K562 (cell line): Measurements from ENCODE around the gene POMT2. TPM values are rescaled to one million over a fixed set of nuclear protein-coding genes. Genes with fewer than 3 reads are reported as not detected.

Source experiments
- BACH1 ChIP-seq: fragments of 200-800 bp; sonication (Bioruptor generic); IDR thresholded peaks from 2 replicates; pipeline ENCODE4 v1.6.1; 2016; ENCODE audit warnings: missing genetic modification characterization, missing compliant biosample characterization
- C11orf30 ChIP-seq: fragments of 450-650 bp; IDR thresholded peaks from 2 replicates; pipeline ENCODE4 v1.6.1; 2016; ENCODE audit warnings: low read depth, mild to moderate bottlenecking
- GTF2E2 ChIP-seq: fragments of 200-800 bp; sonication (Bioruptor generic); IDR thresholded peaks from 2 replicates; pipeline ENCODE4 v1.6.1; 2016; ENCODE audit warnings: missing genetic modification characterization, missing compliant biosample characterization
- HDAC1 ChIP-seq, 2 experiments: fragments of 450-650 bp; IDR thresholded peaks; 2 replicates each; pipeline ENCODE4 v1.6.1; 2016 to 2017; ENCODE audit warnings: inconsistent platforms in 1 of 2, mild to moderate bottlenecking in 1 of 2, moderate library complexity in 1 of 2
- HDAC6 ChIP-seq: IDR thresholded peaks from 2 replicates; pipeline ENCODE4 v1.6.1; 2012; ENCODE audit warnings: low read depth, mild to moderate bottlenecking, control low read depth, inconsistent platforms, low read length, moderate library complexity
- HEY1 ChIP-seq: fragments of 250-450 bp; sonication (Bioruptor Pico); IDR thresholded peaks from 2 replicates; pipeline ENCODE4 v1.5.0; 2020; ENCODE audit warnings: mild to moderate bottlenecking, moderate library complexity, borderline replicate concordance
- JUND ChIP-seq, 2 experiments: IDR thresholded peaks; 2 replicates in 1 of 2; 3 replicates in 1 of 2; pipeline ENCODE4 v1.6.1; 2011; ENCODE audit warnings: borderline replicate concordance in 2 of 2, low read depth in 2 of 2, low read length in 2 of 2, improper control_type of control experiment in 1 of 2, missing biosample characterization in 1 of 2, missing genetic modification characterization in 1 of 2, missing genetic modification reagents in 1 of 2
- LEF1 ChIP-seq: fragments of 450-650 bp; IDR thresholded peaks from 2 replicates; pipeline ENCODE4 v1.6.1; 2016; ENCODE audit warnings: mild to moderate bottlenecking
- NELFE ChIP-seq: IDR thresholded peaks from 2 replicates; pipeline ENCODE4 v1.6.1; 2011; ENCODE audit warnings: mild to moderate bottlenecking; ENCODE audit not compliant: insufficient read depth, insufficient read length
- ZNF121 ChIP-seq: sonication (generic); formaldehyde crosslinking; conservative IDR thresholded peaks from 2 replicates; pipeline ENCODE4 v1.8.0; 2022; ENCODE audit warnings: missing genetic modification reagents
- ZNF133 ChIP-seq: fragments of 250-450 bp; sonication (Bioruptor Pico); IDR thresholded peaks from 2 replicates; pipeline ENCODE4 v1.4.0; 2020; ENCODE audit warnings: mild to moderate bottlenecking
- ZNF197 ChIP-seq: fragments of 200-800 bp; sonication (Bioruptor generic); IDR thresholded peaks from 2 replicates; pipeline ENCODE4 v1.6.1; 2016; ENCODE audit warnings: low read depth, missing genetic modification characterization, missing compliant biosample characterization
- ZNF3 ChIP-seq: fragments of 250-450 bp; sonication (Bioruptor Pico); IDR thresholded peaks from 2 replicates; pipeline ENCODE4 v1.5.0; 2021; ENCODE audit warnings: mild to moderate bottlenecking, moderate library complexity
- polyA plus RNA-seq, 8 experiments: library from polyadenylated mRNA; depleted of rRNA in 4 of 8; stranded (reverse) in 5 of 8; unstranded in 3 of 8; fragments of >200 nt; fragmentation: Nextera tagmentation in 2 of 8; fragmentation: Illumina TruSeq in 1 of 8; extraction: Ambion mirVana in 2 of 8; extraction: Trizol in 1 of 8; gene quantifications; 2 replicates each; pipeline versions ENCODE4 v1.2.1 to v1.2.3, GENCODE V29; 2011 to 2014; ENCODE audit warnings: inconsistent platforms in 1 of 8, missing spikeins in 1 of 8
- total RNA-seq, 7 experiments: library from RNA; depleted of rRNA in 6 of 7; stranded (reverse); fragments of >200 nt in 6 of 7; fragmentation: Illumina TruSeq in 2 of 7; extraction: Trizol in 2 of 7; gene quantifications; 2 replicates each; pipeline versions ENCODE4 v1.2.1 to v1.2.3, GENCODE V29; 2011 to 2021; ENCODE audit warnings: low replicate concordance in 1 of 7
- TF ChIP-seq, protein P1 (sequence below): fragments of 450-650 bp; IDR thresholded peaks from 2 replicates; pipeline ENCODE4 v1.6.1; 2017; ENCODE audit warnings: antibody characterized with exemption, mild to moderate bottlenecking

POMT2 gene
- total and polyA plus RNA-seq, 9 of the 15 experiments (the other 6 are each of a cell fraction or from before 2014, with no cell fraction given): 0.39 to 16.6 (median 7.8) TPM

DNA sequence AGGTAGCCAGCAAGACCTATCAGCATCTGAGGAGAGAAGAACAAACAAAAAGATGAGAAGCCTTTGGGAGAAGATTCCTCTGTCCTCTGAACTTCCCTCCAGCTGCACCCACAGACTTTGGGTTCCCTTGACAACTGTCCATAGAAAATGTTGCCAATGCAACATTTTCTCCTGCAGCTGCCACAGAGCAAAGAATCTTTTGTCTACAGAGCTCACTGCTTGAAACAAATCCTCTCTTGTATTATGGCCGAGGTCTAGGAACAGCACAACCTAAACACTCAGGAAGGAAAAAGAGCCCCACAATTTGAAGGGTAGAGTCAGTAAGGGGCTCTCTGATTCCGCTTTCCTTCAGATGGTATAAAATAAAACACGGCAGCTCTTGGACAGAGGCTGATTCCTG lies 14.3 kb downstream of the POMT2 start (continued):
- TF ChIP-seq, protein P1, sequence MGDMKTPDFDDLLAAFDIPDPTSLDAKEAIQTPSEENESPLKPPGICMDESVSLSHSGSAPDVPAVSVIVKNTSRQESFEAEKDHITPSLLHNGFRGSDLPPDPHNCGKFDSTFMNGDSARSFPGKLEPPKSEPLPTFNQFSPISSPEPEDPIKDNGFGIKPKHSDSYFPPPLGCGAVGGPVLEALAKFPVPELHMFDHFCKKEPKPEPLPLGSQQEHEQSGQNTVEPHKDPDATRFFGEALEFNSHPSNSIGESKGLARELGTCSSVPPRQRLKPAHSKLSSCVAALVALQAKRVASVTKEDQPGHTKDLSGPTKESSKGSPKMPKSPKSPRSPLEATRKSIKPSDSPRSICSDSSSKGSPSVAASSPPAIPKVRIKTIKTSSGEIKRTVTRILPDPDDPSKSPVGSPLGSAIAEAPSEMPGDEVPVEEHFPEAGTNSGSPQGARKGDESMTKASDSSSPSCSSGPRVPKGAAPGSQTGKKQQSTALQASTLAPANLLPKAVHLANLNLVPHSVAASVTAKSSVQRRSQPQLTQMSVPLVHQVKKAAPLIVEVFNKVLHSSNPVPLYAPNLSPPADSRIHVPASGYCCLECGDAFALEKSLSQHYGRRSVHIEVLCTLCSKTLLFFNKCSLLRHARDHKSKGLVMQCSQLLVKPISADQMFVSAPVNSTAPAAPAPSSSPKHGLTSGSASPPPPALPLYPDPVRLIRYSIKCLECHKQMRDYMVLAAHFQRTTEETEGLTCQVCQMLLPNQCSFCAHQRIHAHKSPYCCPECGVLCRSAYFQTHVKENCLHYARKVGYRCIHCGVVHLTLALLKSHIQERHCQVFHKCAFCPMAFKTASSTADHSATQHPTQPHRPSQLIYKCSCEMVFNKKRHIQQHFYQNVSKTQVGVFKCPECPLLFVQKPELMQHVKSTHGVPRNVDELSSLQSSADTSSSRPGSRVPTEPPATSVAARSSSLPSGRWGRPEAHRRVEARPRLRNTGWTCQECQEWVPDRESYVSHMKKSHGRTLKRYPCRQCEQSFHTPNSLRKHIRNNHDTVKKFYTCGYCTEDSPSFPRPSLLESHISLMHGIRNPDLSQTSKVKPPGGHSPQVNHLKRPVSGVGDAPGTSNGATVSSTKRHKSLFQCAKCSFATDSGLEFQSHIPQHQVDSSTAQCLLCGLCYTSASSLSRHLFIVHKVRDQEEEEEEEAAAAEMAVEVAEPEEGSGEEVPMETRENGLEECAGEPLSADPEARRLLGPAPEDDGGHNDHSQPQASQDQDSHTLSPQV: no peak
- TF ChIP-seq HDAC1 (IDR thresholded peaks at IDR 0.05): no peak
- TF ChIP-seq C11orf30: no peak
- no peak for TF ChIP-seq ZNF3 (CRISPR knock-in tag)
- no peak for TF ChIP-seq BACH1 (tag)
- TF ChIP-seq ZNF133: no peak
- no peak for TF ChIP-seq NELFE
- no peak for TF ChIP-seq ZNF121
- TF ChIP-seq LEF1: no peak
- TF ChIP-seq HDAC6: no peak
- no peak for TF ChIP-seq JUND (IDR thresholded peaks at IDR 0.05; ENCODE audit: borderline replicate concordance, low read depth, low read length)
- TF ChIP-seq JUND (tag; IDR thresholded peaks at IDR 0.05; ENCODE audit: borderline replicate concordance, low read depth, low read length): no peak
- no peak for TF ChIP-seq ZNF197 (CRISPR knock-in tag)
- TF ChIP-seq HEY1 (CRISPR knock-in tag): no peak
- no peak for TF ChIP-seq GTF2E2 (tag)
